Fibroblast of lung (primary cell): ENCODE measurements around the gene DNAI1. TPM values are rescaled to one million over a fixed set of nuclear protein-coding genes. Genes with fewer than 3 reads are reported as not detected.
"Not testable (repeated sequence)": the region's sequence is repeated elsewhere in the genome, so short reads cannot be mapped to it uniquely, and the experiment has no call there.

Source experiments
- DNase-seq, 2 donors: peaks; one replicate each; pipeline versions ENCODE4 v3.0.0 to v3.0.0-alpha.2; 2010; ENCODE audit warnings: low read depth in 2 of 2
- H2AFZ ChIP-seq: 2 replicates; pipeline ENCODE4 v1.5.1; 2012; ENCODE audit warnings: low read length, control low read depth, inconsistent platforms
- H3K27ac ChIP-seq: 2 replicates; pipeline ENCODE4 v1.5.1; 2011; ENCODE audit warnings: low read length, control low read depth; ENCODE audit not compliant: insufficient read depth
- H3K27me3 ChIP-seq: 2 replicates; pipeline ENCODE4 v1.5.1; 2011; ENCODE audit warnings: mild to moderate bottlenecking, low read length; ENCODE audit not compliant: control insufficient read depth, insufficient read depth
- H3K36me3 ChIP-seq: 2 replicates; pipeline ENCODE4 v1.5.1; 2011; ENCODE audit warnings: low read length; ENCODE audit not compliant: control insufficient read depth, insufficient read depth
- H3K4me1 ChIP-seq: 2 replicates; pipeline ENCODE4 v1.5.1; 2011; ENCODE audit warnings: low read length; ENCODE audit not compliant: control insufficient read depth, insufficient read depth; ENCODE audit errors: extremely low read depth
- H3K4me2 ChIP-seq: 2 replicates; pipeline ENCODE4 v1.5.1; 2011; ENCODE audit warnings: low read length, control low read depth; ENCODE audit not compliant: insufficient read depth; ENCODE audit errors: extremely low read depth
- H3K4me3 ChIP-seq, 4 experiments: fragments of 200-600 bp in 1 of 4; sonication (generic) in 1 of 4; replicated peaks in 1 of 4; 2 replicates each; pipeline ENCODE4 v1.5.1; 2011 to 2016; ENCODE audit warnings: low read length in 4 of 4, low read depth in 3 of 4, mild to moderate bottlenecking in 3 of 4, control low read depth in 2 of 4, inconsistent platforms in 1 of 4, mixed read lengths in 1 of 4; ENCODE audit not compliant: insufficient read depth in 1 of 4; ENCODE audit errors: control extremely low read depth in 1 of 4
- H3K79me2 ChIP-seq: 2 replicates; pipeline ENCODE4 v1.5.1; 2012; ENCODE audit warnings: mild to moderate bottlenecking, low read length, inconsistent platforms; ENCODE audit not compliant: control insufficient read depth, insufficient read depth
- H3K9ac ChIP-seq: 2 replicates; pipeline ENCODE4 v1.5.1; 2011; ENCODE audit warnings: mild to moderate bottlenecking, low read length, control low read depth; ENCODE audit not compliant: insufficient read depth
- H3K9me3 ChIP-seq: 2 replicates; pipeline ENCODE4 v1.5.1; 2012; ENCODE audit warnings: low read depth, low read length; ENCODE audit not compliant: control insufficient read depth, insufficient read depth
- H4K20me1 ChIP-seq: 2 replicates; pipeline ENCODE4 v1.5.1; 2011; ENCODE audit warnings: low read length; ENCODE audit not compliant: control insufficient read depth, insufficient read depth; ENCODE audit errors: extremely low read depth
- CTCF ChIP-seq, 2 donors: IDR thresholded peaks in 1 of 2; conservative IDR thresholded peaks in 1 of 2; 1 replicate in 1 of 2; 2 replicates in 1 of 2; pipeline ENCODE4 v1.5.1; 2011 to 2012; ENCODE audit warnings: low read length in 2 of 2, control low read depth in 1 of 2, inconsistent platforms in 1 of 2, low read depth in 1 of 2, mild to moderate bottlenecking in 1 of 2
- EZH2 ChIP-seq: IDR thresholded peaks from 2 replicates; pipeline ENCODE4 v1.5.1; 2012; ENCODE audit warnings: low read length, control low read depth, mild to moderate bottlenecking; ENCODE audit errors: missing control alignments
- polyA plus RNA-seq, 2 donors: library from polyadenylated mRNA; depleted of rRNA in 1 of 2; stranded (reverse) in 1 of 2; unstranded in 1 of 2; fragments of >200 nt; gene quantifications; 2 replicates each; pipeline ENCODE4 v1.2.1, GENCODE V29; 2011 to 2012; ENCODE audit warnings: missing spikeins in 1 of 2
- total RNA-seq: library from RNA; depleted of rRNA; stranded (reverse); fragments of >200 nt; gene quantifications from 2 replicates; pipeline ENCODE4 v1.2.1, GENCODE V29; 2014

Gene DNAI1
- total and polyA plus RNA-seq, 2 donors (not counting 1 experiment from before 2014, with no cell fraction given) = not detected

GRCh38 chr9:34431667-34432066, 26.9 kb upstream of the DNAI1 start:
- Histone ChIP-seq H3K79me2 (no peaks in the 10 kb centered on the region), H3K27ac (no peak overlapping the region), H3K4me3 (no peak overlapping the region), H2AFZ (no peak overlapping the region), H4K20me1 (peaks cover 4% of the 10 kb centered on the region), H3K4me2 (no peak overlapping the region), H3K4me1 (no peaks in the 10 kb centered on the region), H3K36me3 (no peaks in the 10 kb centered on the region), H3K9me3 (no peaks in the 10 kb centered on the region), H3K9ac (no peak overlapping the region), H3K27me3 (no peaks in the 10 kb centered on the region)
- DNase-seq = no peak
- TF ChIP-seq EZH2 (no peak), CTCF (conservative IDR thresholded peaks at IDR 0.05 in 1 of 2, IDR thresholded peaks at IDR 0.05 in 1 of 2; ENCODE audit: low read depth in 1 of 2, low read length in 2 of 2) (no peak)

- no peaks in the 10 kb centered on the region for H3K27me3 ChIP-seq
- H4K20me1 ChIP-seq = peaks cover 6% of the 10 kb centered on the region
- H3K4me1 ChIP-seq = no peaks in the 10 kb centered on the region
- no peaks in the 10 kb centered on the region for H3K36me3 ChIP-seq
- no peaks in the 10 kb centered on the region for H3K79me2 ChIP-seq
- H3K4me3 ChIP-seq = no peak overlapping the region
- no peak overlapping the region for H3K27ac ChIP-seq
- H2AFZ ChIP-seq = no peak overlapping the region
- H3K4me2 ChIP-seq = no peak overlapping the region
- TF ChIP-seq CTCF (conservative IDR thresholded peaks at IDR 0.05 in 1 of 2, IDR thresholded peaks at IDR 0.05 in 1 of 2; ENCODE audit: low read depth in 1 of 2, low read length in 2 of 2) = peak; percentile 74 to 83
- no peak for TF ChIP-seq EZH2
- H3K9me3 ChIP-seq = no peaks in the 10 kb centered on the region
- H3K9ac ChIP-seq = no peak overlapping the region
- peak; percentile 65 to 86 for DNase-seq
Observed at GRCh38 chr9:34437006-34437925, 21.3 kb upstream of the DNAI1 start.

GRCh38 chr9:34437926-34438307, 20.7 kb upstream of the DNAI1 start:
- not testable (repeated sequence) for H3K4me1 ChIP-seq, H3K9me3 ChIP-seq, H3K4me3 ChIP-seq, H3K27ac ChIP-seq, H2AFZ ChIP-seq, DNase-seq, H3K79me2 ChIP-seq, H3K4me2 ChIP-seq, H4K20me1 ChIP-seq, H3K9ac ChIP-seq, H3K27me3 ChIP-seq, H3K36me3 ChIP-seq

GRCh38 chr9:34438465-34438864, 20.1 kb upstream of the DNAI1 start:
- not testable (repeated sequence) for H3K9ac ChIP-seq, H3K4me2 ChIP-seq, H4K20me1 ChIP-seq, H3K27ac ChIP-seq, H3K36me3 ChIP-seq, H3K4me3 ChIP-seq, H2AFZ ChIP-seq, H3K9me3 ChIP-seq, H3K79me2 ChIP-seq, H3K27me3 ChIP-seq, H3K4me1 ChIP-seq, DNase-seq
